GM12878 (cell line): ENCODE measurements around the gene NCAM2.

Experiments
- CTCF ChIP-seq, 3 experiments: IDR thresholded peaks in 2 of 3; conservative IDR thresholded peaks in 1 of 3; 2 replicates each; pipeline ENCODE4 v1.5.1; 2011; ENCODE audit warnings: low read depth in 3 of 3, low read length in 3 of 3, mild to moderate bottlenecking in 3 of 3, control low read depth in 2 of 3, moderate library complexity in 2 of 3, inconsistent platforms in 1 of 3, mixed read lengths in 1 of 3; ENCODE audit not compliant: control insufficient read depth in 2 of 3, insufficient read depth in 1 of 3; ENCODE audit errors: extremely low read depth in 1 of 3
- EP300 ChIP-seq, 2 experiments: fragments of 150-350 bp in 1 of 2; IDR thresholded peaks; 2 replicates each; pipeline ENCODE4 v1.6.1; 2011 to 2012; ENCODE audit warnings: low read depth in 2 of 2, low read length in 2 of 2, borderline replicate concordance in 1 of 2, improper control_type of control experiment in 1 of 2, inconsistent platforms in 1 of 2; ENCODE audit not compliant: control insufficient read depth in 1 of 2
- HCFC1 ChIP-seq: fragments of 150-350 bp; IDR thresholded peaks from 2 replicates; pipeline ENCODE4 v1.6.1; 2014; ENCODE audit warnings: low read length
- POLR2A ChIP-seq: IDR thresholded peaks from 2 replicates; pipeline ENCODE4 v1.6.1; 2011; ENCODE audit warnings: low read depth, mild to moderate bottlenecking, low read length
- PRDM15 ChIP-seq: fragments of 450-650 bp; formaldehyde crosslinking; IDR thresholded peaks from 2 replicates; pipeline ENCODE4 v1.4.0; 2020; ENCODE audit warnings: mild to moderate bottlenecking, moderate library complexity
- RAD21 ChIP-seq: IDR thresholded peaks from 2 replicates; pipeline ENCODE4 v1.6.1; 2011; ENCODE audit warnings: mild to moderate bottlenecking, low read depth, low read length, moderate library complexity; ENCODE audit not compliant: insufficient read depth
- SMARCA5 ChIP-seq: fragments of 450-650 bp; IDR thresholded peaks from 2 replicates; pipeline ENCODE4 v1.6.1; 2017; ENCODE audit warnings: mild to moderate bottlenecking
- TAF1 ChIP-seq: IDR thresholded peaks from 2 replicates; pipeline ENCODE4 v1.6.1; 2011; ENCODE audit warnings: mild to moderate bottlenecking, low read depth, low read length, borderline replicate concordance
- TCF7 ChIP-seq: IDR thresholded peaks from 2 replicates; pipeline ENCODE4 v1.6.1; 2014; ENCODE audit warnings: antibody characterized with exemption, borderline replicate concordance

GRCh38 chr21:21324297-21324696 lies 326.1 kb downstream of the NCAM2 start:
- no peak for TF ChIP-seq HCFC1
- no peak for TF ChIP-seq CTCF (IDR thresholded peaks at IDR 0.05 in 2 of 3, conservative IDR thresholded peaks at IDR 0.05 in 1 of 3; ENCODE audit: control insufficient read depth in 2 of 3, extremely low read depth in 1 of 3, insufficient read depth in 1 of 3, low read depth in 3 of 3, low read length in 3 of 3)
- TF ChIP-seq SMARCA5: no peak
- no peak for TF ChIP-seq TCF7
- TF ChIP-seq TAF1: no peak
- TF ChIP-seq POLR2A: no peak
- no peak for TF ChIP-seq RAD21
- TF ChIP-seq EP300 (IDR thresholded peaks at IDR 0.05; ENCODE audit: borderline replicate concordance in 1 of 2, control insufficient read depth in 1 of 2, low read depth in 2 of 2, low read length in 2 of 2): no peak
- TF ChIP-seq PRDM15 (CRISPR knock-in tag): no peak
